Neural progenitor cell (in vitro differentiated cells): ENCODE results near the gene LRFN2. TPM values are rescaled to one million over a fixed set of nuclear protein-coding genes. Genes with fewer than 3 reads are reported as not detected.

Experiments used
- DNase-seq: peaks from one replicate; pipeline ENCODE4 v3.0.0-alpha.2; 2016; ENCODE audit warnings: low spot score
- H2AFZ ChIP-seq: fragments of 200-600 bp; sonication (generic); replicated peaks from 2 replicates; pipeline ENCODE4 v1.6.1; 2016; ENCODE audit warnings: antibody characterized with exemption
- H3F3A ChIP-seq: fragments of 200-600 bp; sonication (generic); 2 replicates; pipeline ENCODE4 v1.6.1; 2016; ENCODE audit warnings: antibody characterized with exemption, low read depth
- H3K27ac ChIP-seq: fragments of 200-600 bp; sonication (generic); 2 replicates; pipeline ENCODE4 v1.5.1; 2016; ENCODE audit warnings: mild to moderate bottlenecking
- H3K27me3 ChIP-seq: fragments of 200-600 bp; sonication (generic); 2 replicates; pipeline ENCODE4 v1.6.1; 2016; ENCODE audit warnings: mild to moderate bottlenecking, moderate library complexity
- H3K36me3 ChIP-seq: fragments of 200-600 bp; sonication (generic); 2 replicates; pipeline ENCODE4 v1.5.1; 2016
- H3K4me1 ChIP-seq: fragments of 200-600 bp; sonication (generic); 2 replicates; pipeline ENCODE4 v1.6.1; 2016; ENCODE audit warnings: mixed run types
- H3K4me2 ChIP-seq: fragments of 200-600 bp; sonication (generic); 2 replicates; pipeline ENCODE4 v1.6.1; 2016
- H3K4me3 ChIP-seq: fragments of 200-600 bp; sonication (generic); 2 replicates; pipeline ENCODE4 v1.5.1; 2016
- H3K79me2 ChIP-seq: fragments of 200-600 bp; sonication (generic); 2 replicates; pipeline ENCODE4 v1.6.1; 2016; ENCODE audit warnings: low read depth
- H3K9ac ChIP-seq: fragments of 200-600 bp; sonication (generic); 2 replicates; pipeline ENCODE4 v1.6.1; 2016
- H3K9me3 ChIP-seq: fragments of 200-600 bp; sonication (generic); 2 replicates; pipeline ENCODE4 v1.5.1; 2016; ENCODE audit warnings: low read depth
- H4K20me1 ChIP-seq: fragments of 200-600 bp; sonication (generic); 2 replicates; pipeline ENCODE4 v1.6.1; 2016; ENCODE audit warnings: low read depth
- H3K27ac Mint-ChIP-seq: 3 replicates; pipeline ENCODE4 v1.8.0; 2021; ENCODE audit warnings: mixed read lengths
- H3K27me3 Mint-ChIP-seq: 2 replicates; pipeline ENCODE4 v1.8.0; 2022; ENCODE audit warnings: low read depth, mild to moderate bottlenecking, inconsistent platforms, moderate library complexity, mixed read lengths; ENCODE audit not compliant: insufficient read depth
- H3K36me3 Mint-ChIP-seq: 3 replicates; pipeline ENCODE4 v1.8.0; 2021; ENCODE audit warnings: mixed read lengths
- H3K4me1 Mint-ChIP-seq: 3 replicates; pipeline ENCODE4 v1.8.0; 2021; ENCODE audit warnings: mixed read lengths
- H3K4me3 Mint-ChIP-seq: 3 replicates; pipeline ENCODE4 v1.8.0; 2021; ENCODE audit warnings: mild to moderate bottlenecking, moderate library complexity, mixed read lengths
- H3K9me3 Mint-ChIP-seq: 3 replicates; pipeline ENCODE4 v1.8.0; 2020; ENCODE audit warnings: mixed read lengths
- CTCF ChIP-seq: fragments of 200-600 bp; sonication (generic); IDR thresholded peaks from 2 replicates; pipeline ENCODE4 v1.5.1; 2017; ENCODE audit warnings: antibody characterized with exemption, mild to moderate bottlenecking
- EZH2 ChIP-seq: fragments of 200-600 bp; sonication (generic); IDR thresholded peaks from 2 replicates; pipeline ENCODE4 v1.6.1; 2017; ENCODE audit warnings: antibody characterized with exemption, mild to moderate bottlenecking, moderate library complexity
- EZH2phosphoT487 ChIP-seq: fragments of 200-600 bp; sonication (generic); IDR thresholded peaks from 2 replicates; pipeline ENCODE4 v1.6.1; 2017; ENCODE audit warnings: antibody characterized with exemption
- total RNA-seq: library from RNA; depleted of rRNA; stranded (reverse); fragments of >200 nt; gene quantifications from 2 replicates; pipeline ENCODE4 v1.2.3, GENCODE V29; 2015; ENCODE audit warnings: low replicate concordance

LRFN2 gene
- total RNA-seq, 1 donor from 2014 or later = not detected

DNA sequence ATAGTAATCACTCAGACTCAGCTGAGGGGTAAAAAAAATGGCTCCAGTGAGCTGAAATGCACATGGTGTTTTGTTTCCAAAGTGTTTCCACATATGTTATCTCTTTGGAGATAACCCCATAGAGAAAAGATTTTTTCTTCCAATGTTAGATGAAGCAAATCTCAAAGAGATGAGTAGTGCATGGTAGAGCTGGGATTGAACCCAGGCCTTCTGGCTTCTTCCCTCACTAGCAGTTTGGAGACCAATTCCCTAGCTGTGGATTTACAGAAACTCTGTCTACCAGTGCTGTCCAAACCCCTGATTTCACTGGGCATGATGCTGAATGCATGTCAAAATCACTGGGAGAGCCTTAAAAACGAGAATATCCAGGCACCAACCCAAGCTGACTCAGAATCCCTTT is 165.1 kb downstream of the LRFN2 start:
- H3K4me2 ChIP-seq = no peak overlapping the region
- no peaks in the 10 kb centered on the region for H3K79me2 ChIP-seq
- TF ChIP-seq EZH2 (no peak), EZH2phosphoT487 (no peak), CTCF (no peak)
- no peaks in the 10 kb centered on the region for H4K20me1 ChIP-seq
- H3K4me1 ChIP-seq = peaks cover 14% of the 10 kb centered on the region
- no peak overlapping the region for H3K9ac ChIP-seq
- H3K27ac ChIP-seq = no peak overlapping the region
- H2AFZ ChIP-seq = no peak overlapping the region
- peaks cover 15% of the 10 kb centered on the region for H3K4me1 Mint-ChIP-seq
- H3K9me3 Mint-ChIP-seq = no peaks in the 10 kb centered on the region
- no peak for DNase-seq
- peaks cover 9% of the 10 kb centered on the region for H3K27me3 Mint-ChIP-seq
- H3F3A ChIP-seq = peaks cover 5% of the 10 kb centered on the region
- no peak overlapping the region for H3K4me3 ChIP-seq
- no peaks in the 10 kb centered on the region for H3K9me3 ChIP-seq
- no peaks in the 10 kb centered on the region for H3K36me3 ChIP-seq
- H3K4me3 Mint-ChIP-seq = no peak overlapping the region
- no peaks in the 10 kb centered on the region for H3K27me3 ChIP-seq
- H3K36me3 Mint-ChIP-seq = no peaks in the 10 kb centered on the region
- H3K27ac Mint-ChIP-seq = no peak overlapping the region

- Histone ChIP-seq H4K20me1 (no peaks in the 10 kb centered on the region), H3K27ac (no peak overlapping the region), H3F3A (peaks cover 5% of the 10 kb centered on the region), H3K4me2 (no peak overlapping the region), H3K4me3 (no peak overlapping the region), H3K9ac (no peak overlapping the region), H3K9me3 (no peaks in the 10 kb centered on the region), H3K36me3 (no peaks in the 10 kb centered on the region), H3K79me2 (no peaks in the 10 kb centered on the region), H2AFZ (peak overlapping the region; percentile 34), H3K4me1 (peaks cover 14% of the 10 kb centered on the region), H3K27me3 (no peaks in the 10 kb centered on the region)
- Mint-ChIP-seq H3K36me3 (no peaks in the 10 kb centered on the region), H3K27me3 (peaks cover 9% of the 10 kb centered on the region), H3K4me1 (peaks cover 15% of the 10 kb centered on the region), H3K4me3 (no peak overlapping the region), H3K27ac (peak overlapping the region; percentile 81), H3K9me3 (no peaks in the 10 kb centered on the region)
- DNase-seq = no peak
- TF ChIP-seq EZH2phosphoT487 (no peak), EZH2 (no peak), CTCF (no peak)
These were observed 167.0 kb downstream of the LRFN2 start for GRCh38 chr6:40419946-40420728.

- no peaks in the 10 kb centered on the region for H3K36me3 Mint-ChIP-seq
- DNase-seq = no peak
- peaks cover 8% of the 10 kb centered on the region for H3K27me3 Mint-ChIP-seq
- no peak overlapping the region for H3K4me3 Mint-ChIP-seq
- Histone ChIP-seq H3F3A (peaks cover 5% of the 10 kb centered on the region), H3K79me2 (no peaks in the 10 kb centered on the region), H3K9me3 (no peaks in the 10 kb centered on the region), H3K36me3 (no peaks in the 10 kb centered on the region), H3K4me2 (no peak overlapping the region), H3K27me3 (no peaks in the 10 kb centered on the region), H2AFZ (no peak overlapping the region), H4K20me1 (no peaks in the 10 kb centered on the region), H3K4me1 (peaks cover 14% of the 10 kb centered on the region), H3K27ac (no peak overlapping the region), H3K4me3 (no peak overlapping the region), H3K9ac (no peak overlapping the region)
- no peaks in the 10 kb centered on the region for H3K9me3 Mint-ChIP-seq
- TF ChIP-seq EZH2phosphoT487 = no peak
- TF ChIP-seq CTCF = no peak
- no peak for TF ChIP-seq EZH2
- peak overlapping the region; percentile 1 for H3K27ac Mint-ChIP-seq
- peaks cover 15% of the 10 kb centered on the region for H3K4me1 Mint-ChIP-seq
These were observed 167.8 kb downstream of the LRFN2 start for GRCh38 chr6:40419377-40419776.
